Endothelial cell (in vitro differentiated cells): Measurements from ENCODE around the gene AFAP1L1. TPM values are rescaled to one million over a fixed set of nuclear protein-coding genes. Genes with fewer than 3 reads are reported as not detected.

Experiments
- DNase-seq: peaks from one replicate; pipeline ENCODE4 v3.0.0; 2021; ENCODE audit warnings: low spot score
- H3K27ac Mint-ChIP-seq: one replicate; pipeline ENCODE4 v1.8.0; 2021; ENCODE audit warnings: mixed read lengths, inconsistent platforms; ENCODE audit not compliant: unreplicated experiment
- H3K27me3 Mint-ChIP-seq: one replicate; pipeline ENCODE4 v1.8.0; 2021; ENCODE audit warnings: mild to moderate bottlenecking, moderate library complexity, mixed read lengths, inconsistent platforms; ENCODE audit not compliant: unreplicated experiment
- H3K36me3 Mint-ChIP-seq: one replicate; pipeline ENCODE4 v1.8.0; 2021; ENCODE audit warnings: mild to moderate bottlenecking, low read depth, mixed read lengths, inconsistent platforms; ENCODE audit not compliant: unreplicated experiment
- H3K4me1 Mint-ChIP-seq: one replicate; pipeline ENCODE4 v1.8.0; 2021; ENCODE audit warnings: mild to moderate bottlenecking, mixed read lengths, inconsistent platforms; ENCODE audit not compliant: unreplicated experiment
- H3K4me3 Mint-ChIP-seq: one replicate; pipeline ENCODE4 v1.8.0; 2021; ENCODE audit warnings: mild to moderate bottlenecking, mixed read lengths, inconsistent platforms; ENCODE audit not compliant: unreplicated experiment
- H3K9me3 Mint-ChIP-seq: one replicate; pipeline ENCODE4 v1.8.0; 2021; ENCODE audit warnings: mixed read lengths, inconsistent platforms; ENCODE audit not compliant: unreplicated experiment
- CTCF ChIP-seq: fragments of 200-600 bp; sonication (generic); IDR thresholded peaks from one replicate; pipeline ENCODE4 v1.5.0; 2021; ENCODE audit warnings: antibody characterized with exemption; ENCODE audit not compliant: unreplicated experiment
- total RNA-seq: library from RNA; stranded (reverse); fragmentation: NEBNext Ultra II Directional; extraction: Animal tissue kit (Norgen Biotek cat#: 25700); gene quantifications from one replicate; pipeline ENCODE4 v1.2.1, GENCODE V29; 2021; ENCODE audit not compliant: unreplicated experiment

Gene AFAP1L1
- total RNA-seq, 1 donor from 2014 or later = 393 TPM

GRCh38 chr5:149294872-149295829, 23.5 kb downstream of the AFAP1L1 start:
- peaks cover 42% of the 10 kb centered on the region for H3K36me3 Mint-ChIP-seq
- no peaks in the 10 kb centered on the region for H3K9me3 Mint-ChIP-seq
- H3K4me1 Mint-ChIP-seq = peaks cover 95% of the 10 kb centered on the region
- H3K4me3 Mint-ChIP-seq = peak overlapping the region; percentile 38
- no peak for TF ChIP-seq CTCF
- DNase-seq = no peak
- H3K27me3 Mint-ChIP-seq = peaks cover 14% of the 10 kb centered on the region
- peak overlapping the region; percentile 85 for H3K27ac Mint-ChIP-seq

- no peaks in the 10 kb centered on the region for H3K9me3 Mint-ChIP-seq
These were observed 25.8 kb downstream of the AFAP1L1 start for GRCh38 chr5:149297340-149298025.

GRCh38 chr5:149298163-149298562, 26.5 kb downstream of the AFAP1L1 start:
- no peak for TF ChIP-seq CTCF

More at GRCh38 chr5:149297340-149298025, 25.8 kb downstream of the AFAP1L1 start:
- H3K27me3 Mint-ChIP-seq = peaks cover 12% of the 10 kb centered on the region
- no peak for TF ChIP-seq CTCF
- DNase-seq = no peak
- peaks cover 86% of the 10 kb centered on the region for H3K4me1 Mint-ChIP-seq
- H3K36me3 Mint-ChIP-seq = peaks cover 32% of the 10 kb centered on the region
- H3K27ac Mint-ChIP-seq = no peak overlapping the region
- no peak overlapping the region for H3K4me3 Mint-ChIP-seq

DNA sequence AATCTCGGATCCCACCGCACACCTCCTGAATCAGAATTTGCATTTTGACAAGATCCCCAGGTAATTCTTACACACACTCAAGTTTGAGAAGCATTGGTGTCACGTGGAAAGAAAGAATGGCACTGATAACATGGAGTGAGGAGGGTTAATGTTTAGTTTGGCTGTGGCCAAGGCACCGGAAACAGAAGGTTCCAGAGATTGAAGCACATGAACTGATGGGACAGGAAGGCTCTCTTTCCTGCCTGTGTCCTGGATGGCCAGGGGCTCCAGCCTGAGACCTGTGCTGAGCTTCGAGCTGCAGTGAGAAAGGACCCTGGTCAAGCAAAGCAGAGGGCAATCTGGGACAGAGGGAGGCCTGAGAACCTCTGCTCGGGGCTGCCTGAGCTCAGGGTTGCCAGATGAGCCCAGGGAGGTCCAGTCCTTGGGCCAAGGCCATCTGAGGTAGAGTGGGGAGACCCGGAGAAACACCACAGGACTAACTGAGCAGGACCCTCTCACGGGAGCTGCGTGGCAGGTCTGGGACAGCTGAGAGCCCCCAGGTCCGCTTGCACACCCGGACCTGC, 27.3 kb downstream of the AFAP1L1 start:
- peaks cover 37% of the 10 kb centered on the region for H3K36me3 Mint-ChIP-seq
- peak overlapping the region; percentile 45 for H3K4me3 Mint-ChIP-seq
- H3K27me3 Mint-ChIP-seq = peaks cover 12% of the 10 kb centered on the region
- no peak for TF ChIP-seq CTCF
- H3K27ac Mint-ChIP-seq = peak overlapping the region; percentile 98
- H3K9me3 Mint-ChIP-seq = no peaks in the 10 kb centered on the region
- H3K4me1 Mint-ChIP-seq = peaks cover 84% of the 10 kb centered on the region
- peak; percentile 72 for DNase-seq

More at GRCh38 chr5:149298163-149298562, 26.5 kb downstream of the AFAP1L1 start:
- peaks cover 12% of the 10 kb centered on the region for H3K27me3 Mint-ChIP-seq
- H3K36me3 Mint-ChIP-seq = peaks cover 34% of the 10 kb centered on the region
- H3K27ac Mint-ChIP-seq = peak overlapping the region; percentile 98
- H3K4me3 Mint-ChIP-seq = peak overlapping the region; percentile 45
- no peaks in the 10 kb centered on the region for H3K9me3 Mint-ChIP-seq
- DNase-seq = no peak
- peaks cover 85% of the 10 kb centered on the region for H3K4me1 Mint-ChIP-seq
